ENCODE results near the gene LRRFIP1. TPM values are rescaled to one million over a fixed set of nuclear protein-coding genes. Genes with fewer than 3 reads are reported as not detected.
A peak's percentile ranks its signal among the peaks of the same experiment; 100 is the strongest.

Gene LRRFIP1
- total RNA-seq, 1 donor from 2014 or later, result 88.5 TPM

DNA sequence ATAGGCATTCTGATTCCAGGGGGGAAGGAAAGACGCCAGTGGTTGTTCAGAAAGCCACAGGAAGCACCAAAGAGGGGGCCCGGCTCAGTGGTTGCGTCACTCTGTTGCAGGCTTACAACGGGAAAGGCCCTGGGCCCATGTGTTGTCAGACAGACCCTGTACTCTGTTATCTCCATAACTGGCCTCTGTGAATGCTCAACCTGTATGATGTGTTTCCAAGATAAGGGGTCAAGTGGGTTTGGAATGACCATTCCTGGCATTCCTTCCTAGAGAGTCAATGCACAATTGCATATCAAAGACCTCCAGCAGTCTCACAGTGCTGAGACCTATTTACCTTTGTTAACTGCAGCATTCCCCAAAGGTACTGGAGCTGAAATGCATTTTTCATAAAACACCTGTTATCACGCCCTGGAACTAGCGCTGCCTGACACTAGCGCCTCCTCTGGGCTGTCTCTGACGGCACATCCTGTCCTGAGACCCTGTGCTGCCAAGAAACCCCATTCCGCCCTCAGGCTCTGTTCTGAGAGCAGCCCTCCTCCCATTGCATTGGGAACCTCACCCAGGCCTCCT lies 13.2 kb upstream of the LRRFIP1 start:
- DNase-seq (no peak), ATAC-seq (ENCODE audit: poor library complexity) (no peak)
- intact Hi-C loops (cut with DNase I), result no loop called here

DNA sequence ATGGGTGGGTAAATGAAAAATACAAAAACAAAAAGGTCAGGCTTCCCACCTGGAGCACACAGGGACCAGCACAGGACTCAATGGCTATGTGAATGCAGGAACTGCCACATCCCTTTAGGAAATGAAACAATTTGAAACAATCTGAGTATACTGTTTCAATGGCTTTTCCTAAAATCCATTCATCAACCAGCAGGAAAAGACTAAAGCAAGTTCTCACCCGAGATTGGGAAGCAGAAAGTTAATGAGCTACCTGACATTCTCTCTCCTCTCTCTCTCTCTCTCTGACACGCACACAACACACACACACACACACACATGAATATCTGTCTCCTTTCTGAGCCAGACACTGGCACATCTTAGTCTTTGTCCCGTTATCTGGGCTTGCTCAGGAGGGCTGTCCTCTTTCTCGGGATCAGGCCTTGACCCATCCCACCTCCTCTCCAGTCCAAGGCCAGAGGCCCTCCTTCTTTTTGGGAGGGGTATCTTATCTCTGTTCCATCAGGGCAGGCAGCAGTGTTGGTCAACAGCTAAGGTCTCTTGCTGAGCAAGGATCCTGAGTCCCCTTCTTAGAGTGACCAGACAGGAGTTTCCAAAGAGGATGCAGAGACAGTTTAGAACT lies 11.6 kb upstream of the LRRFIP1 start:
- intact Hi-C loops (cut with DNase I), result no loop called here
- ATAC-seq (ENCODE audit: poor library complexity) (peak; percentile 28), DNase-seq (no peak)

DNA sequence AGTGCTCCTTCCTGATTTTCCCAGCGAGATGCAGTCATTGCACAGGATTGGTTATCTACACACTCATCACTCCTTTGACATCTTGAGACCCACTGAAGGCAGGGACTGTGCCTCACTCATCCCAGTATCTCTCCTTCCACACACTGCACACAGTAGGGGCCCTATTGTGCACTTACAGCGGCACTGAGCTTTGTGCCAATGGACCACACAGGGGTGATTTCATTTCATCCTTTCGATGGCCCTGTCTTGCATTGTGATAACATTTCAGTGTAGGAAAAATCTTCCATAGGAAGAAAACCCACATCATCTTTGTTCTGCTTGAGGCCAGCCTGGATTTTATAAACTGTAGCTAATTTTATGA lies 11.0 kb upstream of the LRRFIP1 start:
- ATAC-seq (ENCODE audit: poor library complexity) (no peak), DNase-seq (no peak)
- intact Hi-C loops (cut with DNase I), result no loop called here

DNA sequence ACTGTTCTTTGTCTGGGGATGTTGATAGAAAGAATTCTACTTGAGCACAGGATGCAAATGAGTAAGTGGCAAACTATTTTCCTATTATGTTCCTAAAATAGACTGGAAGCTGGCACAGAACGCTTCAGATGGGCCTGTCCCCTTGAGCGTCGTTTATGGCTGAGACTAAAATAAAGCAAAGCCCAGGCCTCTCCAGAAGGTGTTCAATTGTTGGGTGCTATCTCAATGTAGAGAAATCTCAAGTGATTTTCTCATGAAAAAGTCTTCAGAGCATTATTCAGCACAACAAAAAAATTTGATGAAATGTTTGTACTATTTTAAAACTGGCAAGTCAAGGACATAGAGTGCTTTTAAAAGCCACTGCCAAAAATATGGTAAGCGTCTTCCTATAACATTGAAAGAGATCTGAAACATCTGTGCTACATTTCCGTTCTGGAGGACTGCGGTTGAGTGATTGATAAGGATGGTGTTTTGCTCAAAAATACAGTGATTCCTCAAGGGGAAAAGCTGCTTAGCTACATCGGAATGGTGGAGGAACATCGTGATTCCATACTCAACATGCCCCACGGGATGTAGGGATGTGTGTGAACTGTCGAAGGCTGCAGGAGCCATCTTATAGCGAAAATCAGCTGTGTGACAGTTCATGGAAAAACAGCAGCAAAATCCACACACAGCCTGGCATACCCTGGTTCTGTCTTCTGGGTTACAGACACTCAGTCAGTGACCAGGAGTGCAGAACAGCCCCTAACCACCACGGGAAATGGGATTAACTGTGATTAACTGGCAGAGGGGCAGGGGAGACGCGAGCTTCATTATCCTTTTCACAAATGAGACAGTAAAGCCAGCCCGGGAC lies 10.4 kb upstream of the LRRFIP1 start:
- intact Hi-C loops (cut with DNase I), result no loop called here
- ATAC-seq (ENCODE audit: poor library complexity), result peak; percentile 91
- DNase-seq, result no peak

DNA sequence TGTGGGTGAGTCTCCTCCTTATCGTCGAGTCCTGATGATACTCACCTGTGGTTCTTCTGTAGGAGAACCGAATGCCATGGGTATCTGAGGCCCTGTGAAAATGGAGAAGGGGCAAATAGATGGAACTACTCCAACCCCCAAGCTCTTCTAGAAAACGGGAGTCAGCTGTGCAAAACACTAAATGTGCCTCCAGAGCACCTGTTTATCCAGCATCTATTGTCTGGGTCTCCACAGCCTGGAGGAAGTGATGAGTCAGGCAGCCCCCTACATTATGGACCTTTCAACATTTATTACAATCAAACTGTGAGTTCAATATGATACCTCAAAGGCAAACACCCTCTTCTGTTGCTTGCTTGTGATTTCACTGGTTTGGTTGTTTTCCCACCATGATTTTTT lies 9.8 kb upstream of the LRRFIP1 start:
- intact Hi-C loops (cut with DNase I), result no loop called here
- DNase-seq, result no peak
- no peak for ATAC-seq (ENCODE audit: poor library complexity)

DNA sequence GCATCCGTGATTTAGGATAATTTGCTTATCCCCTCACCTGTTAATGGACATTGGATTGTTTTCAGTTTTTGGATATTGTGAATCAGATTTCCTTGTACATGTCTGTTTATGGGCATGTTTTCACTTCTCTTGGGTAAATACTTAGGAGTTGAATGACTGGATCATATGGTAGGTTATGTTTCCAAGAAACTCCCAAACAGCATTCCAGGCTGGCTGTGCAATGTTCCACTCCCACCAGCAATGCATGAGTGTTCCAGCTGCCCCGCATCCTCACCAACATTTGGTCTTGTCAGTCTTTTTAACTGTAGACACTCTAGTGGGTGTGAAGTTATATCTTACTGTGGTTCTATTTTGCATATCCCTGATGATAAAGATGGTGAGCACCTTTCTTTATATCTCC lies 8.9 kb upstream of the LRRFIP1 start:
- no peak for DNase-seq
- ATAC-seq (ENCODE audit: poor library complexity), result no peak
- intact Hi-C loops (cut with DNase I), result no loop called here

DNA sequence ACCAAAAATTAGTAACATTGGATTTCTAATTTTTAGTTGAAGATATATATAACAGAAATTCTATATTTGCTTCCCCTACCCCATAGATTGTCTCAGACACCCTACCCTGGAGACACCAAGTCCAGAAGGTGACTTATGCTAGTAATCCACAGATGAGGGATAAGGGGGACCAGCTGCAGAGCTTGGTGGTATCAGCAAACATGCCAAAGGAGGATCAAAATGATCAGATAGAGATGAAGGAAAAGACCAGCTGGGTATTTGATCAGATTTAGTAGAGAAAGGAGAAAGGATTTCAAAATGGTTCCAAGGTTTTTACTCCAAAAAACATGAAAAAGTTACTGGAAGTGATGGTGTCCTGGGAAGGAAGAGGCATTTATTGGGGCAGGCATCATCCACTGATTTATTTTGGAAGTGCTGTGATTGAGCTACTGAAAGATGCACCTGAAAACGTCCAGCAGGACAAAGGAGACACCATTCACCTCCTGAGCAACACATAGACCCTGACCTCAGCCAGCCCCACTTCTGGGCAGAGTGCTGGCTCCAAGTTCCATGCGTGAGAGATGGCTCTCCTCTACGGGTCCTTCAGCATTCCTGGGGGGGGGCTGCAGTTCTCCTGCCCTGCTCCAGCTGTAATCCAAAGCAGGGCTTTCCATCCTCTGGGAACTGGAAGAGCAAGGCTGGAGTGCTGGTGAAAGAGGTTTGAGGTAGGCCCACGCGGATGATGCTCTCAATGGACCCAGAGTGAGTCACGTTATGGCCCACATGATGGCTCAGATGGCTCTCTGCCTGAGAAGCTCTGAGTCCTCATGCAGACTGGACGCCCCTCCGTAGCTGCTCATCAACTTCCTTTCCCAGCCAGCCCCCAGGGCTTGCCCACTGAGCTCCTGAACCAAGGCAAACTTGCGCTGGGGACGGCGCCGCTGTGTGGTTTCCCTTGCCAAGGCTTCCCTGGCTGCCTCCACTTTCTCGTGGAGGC lies 3.7 kb upstream of the LRRFIP1 start:
- intact Hi-C loops (cut with DNase I), result no loop called here
- no peak for ATAC-seq (ENCODE audit: poor library complexity)
- no peak for DNase-seq

DNA sequence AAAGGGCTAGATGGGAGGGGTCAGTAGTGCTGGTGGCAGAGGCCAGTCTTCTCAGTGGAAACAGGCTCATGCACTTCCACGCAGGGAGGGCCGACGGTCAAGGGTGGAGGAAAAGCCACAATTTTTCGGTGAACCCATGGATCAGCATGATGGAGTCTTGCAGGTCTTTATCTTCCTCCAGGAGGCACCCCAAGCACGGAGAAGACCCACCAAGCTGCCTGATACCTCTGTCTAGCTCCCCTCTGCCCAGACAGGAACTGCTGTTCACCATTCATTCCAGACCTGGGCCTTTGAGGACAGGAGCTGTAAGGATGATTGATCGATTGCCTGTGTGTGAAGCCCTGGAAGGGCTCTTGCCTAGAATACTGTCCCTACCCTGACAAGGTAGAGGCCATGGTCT lies 2.8 kb upstream of the LRRFIP1 start:
- ATAC-seq (ENCODE audit: poor library complexity), result no peak
- DNase-seq, result no peak
- intact Hi-C loops (cut with DNase I), result no loop called here

DNA sequence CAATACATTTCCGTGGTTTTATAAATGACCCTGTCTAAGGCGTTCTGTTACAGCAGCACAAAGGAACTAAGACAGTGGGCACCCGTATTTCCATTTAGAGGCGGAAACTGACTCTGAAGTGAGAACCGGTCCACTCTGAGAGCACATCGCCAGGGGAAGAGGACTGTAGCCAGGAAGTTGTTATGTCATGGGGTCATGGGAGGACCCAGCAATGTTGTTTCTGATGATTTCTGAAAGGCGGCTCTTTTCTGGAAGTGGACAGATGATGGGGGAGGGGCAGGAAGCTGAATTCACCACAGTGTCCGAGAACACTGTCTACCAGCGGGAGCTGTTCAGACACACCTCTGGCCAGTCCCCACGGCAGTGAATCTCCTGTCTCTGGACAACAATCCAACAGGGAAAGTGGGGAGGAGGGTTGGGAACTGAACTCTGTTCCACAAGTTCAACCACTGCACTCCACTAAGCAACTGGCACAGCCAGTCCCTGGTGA lies 2.1 kb upstream of the LRRFIP1 start:
- intact Hi-C loops (cut with DNase I), result no loop called here
- peak; percentile 17 for ATAC-seq (ENCODE audit: poor library complexity)

DNA sequence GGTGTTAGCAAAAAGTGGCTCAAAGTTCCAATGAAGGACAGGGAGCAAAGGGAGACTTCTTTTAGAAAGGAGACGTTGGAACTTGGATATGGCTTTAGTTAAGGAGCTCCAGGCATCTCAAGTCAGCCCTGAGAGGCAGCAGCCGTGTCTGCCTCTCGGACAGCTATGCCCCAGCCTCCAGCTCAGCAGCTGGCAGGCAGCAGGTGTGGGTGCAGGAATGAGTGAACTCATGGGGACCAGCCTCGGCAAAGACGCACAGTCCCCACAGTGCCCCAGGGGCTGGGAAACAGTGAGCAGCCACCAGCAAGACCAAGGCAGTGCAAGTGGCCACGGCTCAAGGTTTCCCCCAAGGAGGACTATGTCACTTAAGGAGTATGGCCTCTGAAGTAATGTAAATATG lies 1.6 kb upstream of the LRRFIP1 start:
- intact Hi-C loops (cut with DNase I), result no loop called here
- no peak for ATAC-seq (ENCODE audit: poor library complexity)
- DNase-seq, result no peak

More for the DNA sequence above, 2.1 kb upstream of the LRRFIP1 start:
- no peak for DNase-seq

DNA sequence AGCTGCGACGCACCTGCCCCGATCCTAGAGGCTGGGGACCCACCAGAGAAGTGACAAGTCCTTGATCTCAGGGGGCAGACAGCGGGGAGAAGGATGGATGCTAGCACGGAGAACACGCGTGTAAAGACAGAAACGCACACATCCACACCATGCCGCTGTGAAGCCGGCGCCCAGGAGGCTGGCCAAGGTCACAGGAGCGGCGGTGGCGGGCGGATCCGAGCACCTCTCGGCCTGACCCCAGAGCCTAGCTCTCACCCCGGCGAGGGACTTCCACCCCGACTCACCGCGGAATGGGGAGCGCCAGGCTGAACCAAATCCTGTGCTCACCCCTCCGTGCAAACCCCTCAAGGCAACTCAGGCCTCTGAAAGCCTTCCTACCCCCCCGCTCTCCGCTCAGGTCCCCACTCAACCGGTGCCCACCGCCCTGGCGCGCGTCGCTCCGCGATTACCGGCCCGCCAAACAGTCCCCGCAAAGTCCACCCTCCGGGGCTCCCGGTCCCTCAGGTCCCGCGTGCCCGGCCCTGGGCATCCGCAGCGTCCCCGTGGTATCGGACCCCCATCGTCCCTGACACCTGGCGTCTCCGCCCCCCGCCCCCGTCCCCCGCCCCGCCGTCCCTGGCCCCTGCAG lies 460 bp upstream of the LRRFIP1 start:
- DNase-seq, result no peak
- intact Hi-C loops (cut with DNase I), result no loop called here
- peak; percentile 33 for ATAC-seq (ENCODE audit: poor library complexity)

DNA sequence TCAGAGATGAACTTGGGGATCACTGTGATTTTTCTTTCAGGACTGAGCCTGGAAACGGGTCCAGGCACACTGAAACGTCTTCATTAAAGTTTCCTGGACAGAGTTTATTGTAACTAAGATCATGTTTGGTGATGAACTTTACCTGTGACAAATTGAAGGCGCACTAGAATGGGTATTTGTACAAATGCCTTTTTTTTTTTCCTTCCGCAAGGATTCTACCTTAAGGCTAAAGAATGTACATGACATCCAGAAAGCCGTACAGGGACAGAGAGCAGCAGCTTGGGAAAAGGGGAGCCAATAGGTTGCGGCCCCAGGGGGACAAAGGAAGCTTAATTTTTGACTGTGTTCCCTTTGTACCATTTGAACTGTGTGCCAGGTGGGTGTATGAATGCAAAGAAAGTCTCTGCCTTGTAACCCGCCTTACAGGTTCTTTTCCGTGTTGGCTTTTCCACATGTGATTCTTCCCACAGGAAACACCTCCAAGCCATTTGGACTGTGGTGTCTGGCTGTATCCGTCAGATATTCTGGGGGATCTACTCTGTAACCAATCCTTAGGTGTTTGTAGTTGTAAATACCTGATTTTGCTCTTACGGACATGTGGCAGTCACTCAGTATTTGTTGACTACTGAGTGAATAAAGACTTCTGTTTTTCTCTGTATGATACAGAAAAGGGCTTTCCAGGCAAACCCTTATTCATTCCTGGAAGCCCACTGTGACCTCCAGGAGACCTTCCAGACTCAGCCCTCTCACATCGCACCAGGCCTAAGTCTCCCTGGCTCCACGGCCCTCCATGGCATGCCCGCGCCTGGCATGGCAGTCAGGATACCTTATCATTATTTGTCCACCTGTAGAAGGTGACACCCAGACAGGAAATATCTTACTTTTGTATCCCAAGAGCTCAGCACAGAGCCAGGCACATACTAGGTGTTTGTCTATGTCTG lies 1.1 kb downstream of the LRRFIP1 start:
- DNase-seq, result no peak
- intact Hi-C loops (cut with DNase I), result no loop called here
- no peak for ATAC-seq (ENCODE audit: poor library complexity)

DNA sequence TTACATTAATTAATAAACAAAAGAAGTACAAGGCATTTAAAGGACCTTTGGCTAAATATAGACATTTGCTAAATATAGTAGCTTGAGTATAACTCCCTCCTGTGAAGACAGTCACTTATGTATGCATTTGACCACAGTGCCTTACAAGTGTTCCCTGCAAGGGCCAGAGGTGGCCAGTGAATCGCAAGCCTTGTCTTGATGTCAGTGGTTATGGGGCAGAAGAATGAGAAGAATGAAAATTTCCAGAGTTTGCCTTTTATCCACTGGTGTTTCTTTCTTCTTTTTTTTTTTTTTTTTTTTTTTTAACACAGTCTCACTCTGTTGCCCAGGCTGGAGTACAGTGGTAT lies 1.8 kb downstream of the LRRFIP1 start:
- ATAC-seq (ENCODE audit: poor library complexity) (peak; percentile 22), DNase-seq (no peak)
- intact Hi-C loops (cut with DNase I), result no loop called here

DNA sequence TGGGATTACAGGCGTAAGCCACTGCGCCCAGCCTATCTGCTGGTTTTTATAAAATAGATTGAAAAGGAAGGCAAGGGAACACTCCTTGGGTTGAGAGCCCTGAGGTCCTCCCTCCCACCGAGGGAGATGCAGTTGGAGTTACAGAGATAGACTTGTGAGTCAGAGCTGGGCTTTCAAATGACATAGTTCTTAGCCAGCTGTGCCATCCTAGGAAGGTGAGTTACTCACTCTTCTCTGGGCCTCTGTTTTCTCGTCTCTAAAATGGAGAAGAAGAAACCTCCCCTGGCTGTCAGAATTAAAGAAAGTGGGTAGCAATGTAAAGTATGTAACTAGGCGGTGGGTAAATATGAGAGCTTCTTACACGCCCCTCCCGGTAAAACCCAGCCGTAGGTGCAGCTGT lies 2.4 kb downstream of the LRRFIP1 start:
- ATAC-seq (ENCODE audit: poor library complexity), result no peak
- no peak for DNase-seq
- intact Hi-C loops (cut with DNase I), result no loop called here

DNA sequence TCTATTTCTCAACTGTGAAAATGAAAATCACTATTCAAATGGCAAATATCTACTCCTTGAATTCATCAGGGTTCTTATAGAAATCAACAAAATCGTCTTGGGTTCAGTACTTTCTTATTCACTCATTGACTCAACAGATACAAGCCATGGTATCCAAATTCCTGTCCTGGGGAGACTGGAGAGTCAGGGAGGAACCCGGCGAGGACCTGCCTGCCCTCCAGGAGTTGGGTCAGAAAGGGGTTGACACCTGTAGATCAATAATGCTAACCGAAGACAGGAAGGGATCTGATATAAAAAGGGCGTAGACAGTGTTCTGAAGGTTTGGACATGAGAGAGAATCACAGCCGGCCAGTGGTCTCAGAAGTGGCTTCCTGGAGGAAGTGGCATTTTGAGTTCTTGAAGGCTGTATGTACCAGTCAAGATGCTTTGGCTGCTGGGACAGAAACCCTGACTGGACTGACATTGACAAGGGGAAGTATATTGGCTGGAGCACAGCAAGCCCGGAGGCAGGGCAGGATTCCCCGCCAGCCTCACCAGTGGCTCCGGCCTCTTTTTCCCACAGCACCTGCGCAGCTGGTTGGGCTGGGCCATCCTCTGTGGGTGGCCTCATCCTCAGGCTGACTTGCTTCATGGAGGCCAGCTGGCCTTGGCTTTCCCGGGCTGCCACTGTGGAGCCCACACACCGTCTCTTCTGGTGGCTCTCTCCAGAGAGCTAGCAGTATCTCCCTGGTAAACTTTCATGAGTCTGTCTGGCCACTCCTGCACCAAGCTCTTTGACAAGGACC lies 3.0 kb downstream of the LRRFIP1 start:
- intact Hi-C loops (cut with DNase I), result no loop called here
- ATAC-seq (ENCODE audit: poor library complexity), result no peak
- DNase-seq, result no peak

DNA sequence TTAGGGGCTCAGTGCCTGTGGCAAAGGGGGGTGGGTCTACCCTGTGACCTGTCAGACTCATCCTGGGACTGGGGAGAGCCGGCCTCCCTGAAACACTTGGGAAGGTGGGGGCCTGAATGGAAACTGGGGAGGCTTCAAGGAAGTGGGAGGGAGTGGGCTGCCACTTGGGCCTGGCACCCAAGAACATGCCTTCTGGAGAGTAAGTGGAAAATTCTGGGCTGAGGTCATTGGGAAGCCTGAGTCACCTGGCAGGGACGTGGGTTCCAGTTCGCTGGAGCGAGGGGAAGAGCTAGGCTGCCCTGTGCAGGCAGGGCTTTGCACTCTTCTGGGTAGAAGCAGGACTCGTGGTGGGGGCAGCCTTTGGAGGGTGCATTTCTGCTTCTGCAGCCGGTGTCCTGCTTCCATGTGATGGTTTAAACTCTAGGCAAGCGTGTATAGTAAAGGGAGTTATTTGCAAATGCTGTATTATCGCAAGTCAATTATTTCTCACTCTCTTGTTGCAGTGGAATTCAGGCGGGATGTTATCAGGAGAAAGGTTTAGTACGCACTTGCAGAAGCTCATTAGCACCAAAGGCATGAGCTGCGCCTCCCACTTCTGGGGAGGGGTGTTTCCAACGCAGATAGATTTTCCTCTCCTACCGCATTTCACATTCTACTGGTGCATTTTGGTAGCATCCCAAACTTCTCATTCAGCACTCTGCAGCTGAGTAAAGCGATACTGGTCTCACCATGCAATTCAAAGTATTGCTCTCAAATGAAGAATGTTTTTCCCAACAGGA lies 3.8 kb downstream of the LRRFIP1 start:
- ATAC-seq (ENCODE audit: poor library complexity) (no peak), DNase-seq (no peak)
- intact Hi-C loops (cut with DNase I), result no loop called here

Measured in Right ventricle myocardium superior (tissue), 1 donor.